Measurements from ENCODE around the gene PPP1R3F. TPM values are rescaled to one million over a fixed set of nuclear protein-coding genes. Genes with fewer than 3 reads are reported as not detected.

Gene PPP1R3F
- total RNA-seq, 2 donors from 2014 or later, result 3.9 to 24.9 TPM

GRCh38 chrX:49244207-49244606 lies 25.4 kb upstream of the PPP1R3F start:
- Histone ChIP-seq H3K4me3 (no peak overlapping the region), H3K36me3 (peaks cover 0 to 8% of the 10 kb centered on the region in 2 donors), H3K9me3 (no peaks in the 10 kb centered on the region), H3K27me3 (replicated peaks; ENCODE audit: insufficient read depth) (no peaks in the 10 kb centered on the region), H3K4me1 (replicated peaks) (no peaks in the 10 kb centered on the region), H3K27ac (no peak overlapping the region)
- TF ChIP-seq POLR2AphosphoS5 (IDR thresholded peaks at IDR 0.05) (no peak), CTCF (IDR thresholded peaks at IDR 0.05) (no peak), POLR2A (IDR thresholded peaks at IDR 0.05) (no peak)
- 87% methylated on average over 2 of the region's 2 CpGs for WGBS
- intact Hi-C loops (cut with DNase I), result no loop called here
- no peak for DNase-seq (ENCODE audit: low spot score)

- TF ChIP-seq POLR2AphosphoS5 (IDR thresholded peaks at IDR 0.05) (no peak), POLR2A (IDR thresholded peaks at IDR 0.05) (no peak), CTCF (IDR thresholded peaks at IDR 0.05) (no peak)
- Histone ChIP-seq H3K36me3 (peaks cover 0 to 8% of the 10 kb centered on the region in 2 donors), H3K4me3 (no peak overlapping the region), H3K27ac (no peak overlapping the region), H3K27me3 (replicated peaks; ENCODE audit: insufficient read depth) (no peaks in the 10 kb centered on the region), H3K4me1 (replicated peaks) (no peaks in the 10 kb centered on the region), H3K9me3 (no peaks in the 10 kb centered on the region)
- intact Hi-C loops (cut with DNase I), result no loop called here
- no peak for DNase-seq (ENCODE audit: low spot score)
- WGBS, result 100% methylated on average over 8 of the region's 10 CpGs
These were observed 23.1 kb upstream of the PPP1R3F start for GRCh38 chrX:49246541-49246940.

GRCh38 chrX:49247346-49247745 lies 22.2 kb upstream of the PPP1R3F start:
- DNase-seq (ENCODE audit: low spot score), result no peak
- H3K4me3 ChIP-seq, result no peak overlapping the region
- intact Hi-C loops (cut with DNase I), result no loop called here
- H3K36me3 ChIP-seq, result peaks cover 0 to 8% of the 10 kb centered on the region in 2 donors
- H3K9me3 ChIP-seq, result no peaks in the 10 kb centered on the region
- no peaks in the 10 kb centered on the region for H3K27me3 ChIP-seq (replicated peaks; ENCODE audit: insufficient read depth)
- no peaks in the 10 kb centered on the region for H3K4me1 ChIP-seq (replicated peaks)
- no peak for TF ChIP-seq CTCF (IDR thresholded peaks at IDR 0.05)
- TF ChIP-seq POLR2A (IDR thresholded peaks at IDR 0.05), result no peak
- no peak for TF ChIP-seq POLR2AphosphoS5 (IDR thresholded peaks at IDR 0.05)
- no CpG with 5 or more reads among the region's 11 CpGs for WGBS
- no peak overlapping the region for H3K27ac ChIP-seq

- intact Hi-C loops (cut with DNase I), result no loop called here
- Histone ChIP-seq H3K27me3 (replicated peaks; ENCODE audit: insufficient read depth) (no peaks in the 10 kb centered on the region), H3K4me1 (replicated peaks) (no peaks in the 10 kb centered on the region), H3K27ac (no peak overlapping the region), H3K9me3 (no peaks in the 10 kb centered on the region), H3K36me3 (peaks cover 0 to 3% of the 10 kb centered on the region in 2 donors), H3K4me3 (no peak overlapping the region)
- DNase-seq (ENCODE audit: low spot score), result no peak
- no peak for TF ChIP-seq POLR2AphosphoS5 (IDR thresholded peaks at IDR 0.05)
- no peak for TF ChIP-seq POLR2A (IDR thresholded peaks at IDR 0.05)
- TF ChIP-seq CTCF (IDR thresholded peaks at IDR 0.05), result no peak
- 87% methylated on average over 9 of the region's 28 CpGs for WGBS
These were observed 21.4 kb upstream of the PPP1R3F start for GRCh38 chrX:49247916-49248811.

GRCh38 chrX:49249071-49249470 lies 20.5 kb upstream of the PPP1R3F start:
- no CpG with 5 or more reads among the region's 6 CpGs for WGBS
- H3K36me3 ChIP-seq, result no peaks in the 10 kb centered on the region
- H3K4me1 ChIP-seq (replicated peaks), result no peaks in the 10 kb centered on the region
- H3K27ac ChIP-seq, result no peak overlapping the region
- H3K9me3 ChIP-seq, result no peaks in the 10 kb centered on the region
- DNase-seq (ENCODE audit: low spot score), result no peak
- intact Hi-C loops (cut with DNase I), result no loop called here
- TF ChIP-seq POLR2AphosphoS5 (IDR thresholded peaks at IDR 0.05) (no peak), POLR2A (IDR thresholded peaks at IDR 0.05) (no peak), CTCF (IDR thresholded peaks at IDR 0.05) (no peak)
- H3K4me3 ChIP-seq, result no peak overlapping the region
- no peaks in the 10 kb centered on the region for H3K27me3 ChIP-seq (replicated peaks; ENCODE audit: insufficient read depth)

Data from prostate gland (tissue), 2 donors.